NCI-H1105 treated with DMSO at 0.1 percent for 48 hours (cell line): ENCODE measurements around the gene TACR2.

Source experiments
- DNase-seq: peaks from one replicate; lab custom pipeline; 2025; lab: John Stamatoyannopoulos, UW

TACR2 gene

DNA sequence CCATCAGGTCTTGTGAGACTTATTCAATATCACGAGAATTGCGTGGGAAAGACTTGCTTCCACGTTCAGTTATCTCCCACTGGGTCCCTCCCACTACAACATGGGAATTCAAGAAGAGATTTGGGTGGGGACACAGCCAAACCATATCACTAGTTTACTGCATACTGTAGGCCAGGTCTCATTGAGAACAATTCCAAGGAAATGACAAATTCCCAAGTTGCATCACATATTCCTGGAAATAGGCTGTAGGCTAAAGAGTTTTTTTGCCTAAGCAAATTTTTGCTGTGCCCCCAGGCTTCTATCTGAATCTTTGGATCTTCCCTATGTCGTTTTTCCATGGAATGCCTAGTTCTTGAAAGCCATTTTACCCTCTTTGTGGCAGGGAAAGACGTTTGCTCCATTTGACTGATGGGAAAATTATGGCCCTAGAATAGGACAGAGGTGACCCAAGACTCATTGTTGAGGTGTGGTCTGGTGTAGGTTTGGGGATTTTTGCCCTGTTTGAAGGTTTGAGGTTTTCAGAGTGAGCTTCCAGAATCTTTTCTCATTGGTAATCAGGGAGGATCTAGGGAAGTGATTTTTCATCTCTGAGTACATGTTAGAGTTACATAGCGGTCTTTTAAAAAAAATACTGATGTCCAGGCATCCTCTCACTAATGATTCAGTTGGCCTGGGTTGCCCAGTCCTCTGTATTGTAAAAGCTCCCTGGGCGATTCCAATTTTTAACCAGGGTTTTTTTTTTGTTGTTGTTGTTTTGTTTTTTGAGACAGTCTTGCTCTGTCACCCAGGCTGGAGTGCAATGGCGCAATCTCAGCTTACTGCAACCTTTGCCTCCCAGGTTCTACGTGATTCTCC is 44.4 kb downstream of the TACR2 start:
- no peak for DNase-seq

DNA sequence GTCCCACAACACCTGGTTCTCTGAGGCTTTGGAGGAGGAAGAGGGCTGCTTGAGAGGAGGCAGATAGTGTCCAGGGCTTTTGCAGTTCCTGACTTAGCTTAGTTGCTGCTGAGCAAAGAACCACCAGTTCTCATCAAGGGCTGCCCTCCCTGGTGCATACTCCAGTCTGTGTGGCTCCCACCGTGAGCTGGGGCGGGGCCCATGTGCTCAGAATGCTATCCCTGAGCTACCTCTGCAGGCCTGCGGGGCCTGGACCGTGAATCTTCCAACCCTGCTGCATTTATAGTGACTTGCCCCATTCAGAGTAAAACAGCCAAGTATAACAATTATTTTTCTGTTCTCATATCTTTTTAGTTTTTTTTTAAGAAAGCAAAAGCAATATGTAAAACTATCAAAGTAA is 49.2 kb downstream of the TACR2 start:
- DNase-seq = no peak

DNA sequence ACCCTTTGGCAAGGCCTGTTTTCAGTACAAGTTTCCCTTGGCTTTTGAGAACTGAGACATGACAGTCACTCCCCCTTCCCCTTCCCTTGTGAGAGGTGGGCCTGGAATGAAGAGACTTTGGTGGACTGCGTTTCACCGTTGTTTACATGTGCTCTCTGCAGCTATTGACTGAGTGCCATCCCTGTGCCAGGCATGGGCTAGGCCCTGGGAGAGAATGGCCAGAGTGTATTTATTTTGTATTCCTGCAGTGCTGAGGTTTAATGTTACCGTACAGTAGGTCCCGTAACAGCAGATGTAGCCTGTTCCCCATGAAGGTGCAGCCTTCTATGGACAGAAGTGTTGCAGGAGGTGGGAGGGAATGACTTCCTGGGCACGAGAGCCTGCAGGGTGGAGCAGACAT is 50.0 kb downstream of the TACR2 start:
- no peak for DNase-seq

DNA sequence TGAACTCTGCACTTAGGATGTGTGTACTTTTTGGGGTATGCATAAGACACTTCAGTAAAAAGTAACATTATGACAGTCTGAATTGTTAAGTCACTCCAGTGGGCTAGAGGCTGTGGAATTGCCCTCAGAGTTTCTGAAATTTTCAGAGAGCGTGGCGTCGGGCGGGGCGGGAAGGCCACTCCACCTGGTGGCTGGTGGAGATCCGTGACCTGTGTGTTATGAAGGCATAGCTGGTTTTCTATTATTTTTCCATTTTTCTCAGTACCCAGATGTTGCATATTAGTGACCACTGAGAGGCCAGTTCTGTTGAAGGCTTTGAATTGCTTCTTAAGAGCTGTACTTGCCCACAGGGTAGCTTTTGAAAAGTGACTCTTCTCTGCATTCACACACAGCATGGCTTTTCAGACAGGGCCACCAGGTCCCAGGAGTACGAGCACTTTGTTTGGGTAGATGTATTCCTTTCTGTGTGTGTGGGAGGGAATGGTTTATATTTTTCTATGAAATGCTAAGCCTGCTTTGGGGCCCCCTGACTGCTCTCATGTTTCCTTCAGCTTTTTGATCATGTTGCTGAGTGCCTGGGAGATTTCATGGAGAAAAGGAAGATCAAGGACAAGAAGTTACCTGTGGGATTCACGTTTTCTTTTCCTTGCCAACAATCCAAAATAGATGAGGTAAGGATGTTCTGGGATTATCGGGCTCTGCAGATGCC is 52.3 kb downstream of the TACR2 start:
- DNase-seq = no peak

DNA sequence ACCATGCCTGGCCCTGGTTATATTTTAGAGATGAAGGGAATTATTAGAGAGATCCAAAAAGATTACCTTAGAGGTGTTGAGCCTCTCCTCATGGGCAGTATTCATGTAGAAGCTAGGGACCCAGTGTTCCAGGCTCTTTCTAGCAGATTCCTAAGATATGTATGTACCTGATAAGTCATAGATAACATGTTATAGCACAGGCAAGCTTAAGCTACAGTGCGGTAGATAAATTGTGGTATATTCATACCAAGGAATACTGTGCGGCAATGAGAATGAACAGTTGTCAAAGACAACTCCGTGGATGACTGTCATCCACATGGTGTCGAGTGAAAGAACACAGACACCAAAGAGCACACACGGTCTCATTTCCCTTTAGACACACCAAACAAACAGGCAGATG is 53.1 kb downstream of the TACR2 start:
- no peak for DNase-seq

DNA sequence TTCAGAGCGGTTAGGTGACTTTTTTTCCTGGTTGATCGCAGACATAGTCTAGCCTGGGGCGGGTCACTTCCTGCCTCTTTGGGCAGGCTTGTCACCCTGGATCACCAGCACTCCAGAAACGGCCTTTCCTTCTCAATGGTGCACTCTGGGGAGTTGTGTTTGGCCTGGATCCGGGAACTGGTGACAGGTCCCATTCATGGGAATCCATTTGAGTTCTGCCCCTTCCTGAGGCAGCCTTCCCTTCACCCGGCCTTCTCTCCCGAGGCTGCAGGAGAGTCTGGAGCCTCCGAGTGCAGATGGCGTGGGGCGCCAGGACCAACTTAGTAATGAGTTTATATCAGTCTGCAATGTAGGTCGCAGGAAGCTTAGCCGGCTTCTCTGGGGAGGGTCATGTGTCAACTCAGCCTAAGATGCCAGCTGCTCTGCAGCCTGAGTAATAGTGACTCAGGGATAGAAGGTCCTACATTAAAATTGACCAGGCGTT is 54.2 kb downstream of the TACR2 start:
- DNase-seq = no peak

DNA sequence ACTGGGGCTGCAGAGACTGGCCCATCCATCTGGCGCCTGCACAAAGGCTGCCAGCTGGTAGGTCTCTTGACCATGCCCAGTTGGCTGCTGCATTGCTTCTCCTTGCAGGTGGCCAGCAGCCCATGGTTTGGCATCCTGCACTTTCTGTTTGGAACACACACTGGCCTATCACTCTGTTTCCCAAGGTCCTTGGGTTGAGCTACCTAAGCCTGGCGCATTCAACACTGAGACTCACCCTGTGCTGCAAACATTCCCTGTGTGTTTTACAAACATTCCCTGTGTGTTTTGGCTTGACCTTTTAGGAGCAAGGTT is 55.5 kb downstream of the TACR2 start:
- DNase-seq = no peak

DNA sequence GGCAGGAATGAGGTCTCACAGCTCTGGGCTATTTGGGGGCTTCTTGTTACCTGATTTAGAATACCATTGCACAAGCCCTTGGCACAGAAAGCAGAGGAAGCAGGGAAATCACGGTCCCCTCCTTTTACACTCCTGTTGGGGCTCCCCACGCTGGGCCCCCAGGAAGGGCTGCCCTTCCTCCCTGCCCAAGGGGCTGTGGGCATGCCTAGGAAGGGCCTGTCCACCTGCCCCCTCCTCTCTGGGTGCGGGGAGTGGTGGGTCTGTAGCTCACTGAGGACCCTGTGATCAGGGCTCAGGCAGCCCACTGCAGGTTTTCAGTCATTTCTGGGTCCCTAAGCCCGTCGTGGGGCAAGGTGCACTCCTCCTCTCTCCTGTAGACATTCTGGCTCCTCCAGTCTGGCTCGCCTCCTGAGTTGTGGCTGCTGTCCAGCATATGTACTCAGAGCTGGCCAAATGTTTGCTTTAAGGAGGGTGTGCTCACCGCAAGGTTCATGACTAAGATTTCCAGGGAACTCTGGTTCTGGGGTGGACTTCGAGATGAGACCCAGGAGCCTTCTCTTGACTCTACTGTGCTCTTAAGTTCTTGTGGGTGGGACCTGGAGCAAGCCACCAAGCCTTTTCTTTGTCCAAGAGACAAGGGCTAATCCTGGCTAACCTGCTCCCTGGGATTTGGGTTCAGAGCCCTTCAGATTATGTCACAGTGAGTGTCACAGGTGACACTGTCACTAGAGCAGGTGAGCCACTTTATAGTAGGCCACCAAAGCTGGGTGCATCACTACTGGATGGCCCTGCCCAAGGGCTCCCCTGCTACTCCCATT is 56.0 kb downstream of the TACR2 start:
- no peak for DNase-seq

DNA sequence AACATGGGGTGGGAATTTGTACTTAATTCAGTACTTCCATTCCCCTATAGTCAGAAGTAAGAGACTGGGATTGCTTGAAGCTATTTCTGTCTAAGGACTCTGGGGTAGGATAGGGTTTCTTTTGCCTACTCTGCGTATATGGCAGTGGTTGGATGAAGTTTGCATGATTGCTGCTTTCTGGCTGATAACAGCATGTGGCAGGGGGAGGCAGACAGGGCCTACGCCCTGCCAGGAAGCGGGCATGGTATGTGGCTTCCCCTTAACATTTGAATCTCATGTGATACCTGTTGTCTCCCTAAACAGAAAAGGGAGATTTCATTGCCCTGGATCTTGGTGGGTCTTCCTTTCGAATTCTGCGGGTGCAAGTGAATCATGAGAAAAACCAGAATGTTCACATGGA is 57.1 kb downstream of the TACR2 start:
- no peak for DNase-seq

DNA sequence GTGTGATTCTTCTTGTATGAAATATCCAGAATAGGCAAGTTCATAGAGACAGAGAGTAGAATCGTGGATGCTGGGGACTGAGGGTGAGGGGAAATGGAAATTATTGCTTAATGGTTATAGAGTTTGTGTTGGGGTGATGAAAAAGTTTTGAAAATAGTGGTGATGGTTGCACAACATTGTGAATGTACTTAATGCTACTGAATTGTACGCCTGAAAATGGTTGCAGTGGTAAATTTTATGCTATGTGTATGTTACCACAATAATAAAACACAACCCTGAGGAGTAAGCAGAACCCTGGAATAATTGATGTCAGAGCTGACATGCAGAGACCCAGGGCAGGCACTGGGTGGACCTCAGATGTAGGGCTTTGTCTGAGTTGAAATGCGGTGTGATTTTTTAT is 57.6 kb downstream of the TACR2 start:
- no peak for DNase-seq

DNA sequence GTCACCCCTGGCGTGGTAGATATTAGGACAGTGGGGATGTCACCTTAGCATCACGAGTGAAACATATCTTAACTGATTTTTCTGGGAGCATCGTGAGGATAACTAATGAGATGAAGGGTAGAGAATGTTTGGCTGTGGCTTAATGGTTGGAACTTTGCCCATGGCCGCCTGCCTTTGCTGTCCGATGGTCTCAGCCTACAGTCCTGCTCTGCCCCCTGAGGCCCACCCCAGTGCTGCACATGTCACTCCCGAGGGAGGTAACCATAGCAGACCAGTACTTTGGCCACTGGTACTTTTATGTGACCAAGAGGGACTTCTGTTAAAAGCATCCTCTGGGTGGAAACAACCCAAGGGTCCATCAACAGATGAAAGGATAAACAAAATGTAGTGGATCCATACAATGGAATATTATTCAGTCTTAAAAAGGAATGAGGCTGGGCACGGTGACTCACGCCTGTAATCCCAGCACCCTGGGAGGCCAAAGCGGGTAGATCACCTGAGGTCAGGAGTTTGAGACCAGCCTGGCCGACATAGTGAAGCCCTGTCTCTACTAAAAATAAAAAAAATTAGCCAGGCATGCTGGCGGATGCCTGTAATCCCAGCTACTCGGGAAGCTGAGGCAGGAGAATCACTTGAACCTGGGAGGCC is 58.4 kb downstream of the TACR2 start:
- DNase-seq = no peak

DNA sequence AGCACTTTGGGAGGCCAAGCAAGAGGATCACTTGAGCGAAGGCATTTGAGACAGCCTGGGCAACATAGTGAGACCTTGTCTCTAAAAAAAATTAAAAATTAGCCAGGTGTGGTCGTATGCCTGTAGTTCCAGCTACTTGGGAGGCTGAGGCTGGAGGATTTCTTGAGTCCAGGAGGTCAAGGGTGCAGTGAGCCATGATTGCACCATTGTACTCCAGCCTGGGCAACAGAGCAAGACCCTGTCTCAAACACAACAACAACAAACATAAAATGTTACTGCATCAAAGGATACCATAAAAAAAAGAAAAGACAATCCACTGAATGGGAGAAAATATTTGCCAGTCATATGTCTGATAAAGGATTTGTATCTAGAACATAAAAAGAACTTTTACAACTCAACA is 60.5 kb downstream of the TACR2 start:
- DNase-seq = no peak

DNA sequence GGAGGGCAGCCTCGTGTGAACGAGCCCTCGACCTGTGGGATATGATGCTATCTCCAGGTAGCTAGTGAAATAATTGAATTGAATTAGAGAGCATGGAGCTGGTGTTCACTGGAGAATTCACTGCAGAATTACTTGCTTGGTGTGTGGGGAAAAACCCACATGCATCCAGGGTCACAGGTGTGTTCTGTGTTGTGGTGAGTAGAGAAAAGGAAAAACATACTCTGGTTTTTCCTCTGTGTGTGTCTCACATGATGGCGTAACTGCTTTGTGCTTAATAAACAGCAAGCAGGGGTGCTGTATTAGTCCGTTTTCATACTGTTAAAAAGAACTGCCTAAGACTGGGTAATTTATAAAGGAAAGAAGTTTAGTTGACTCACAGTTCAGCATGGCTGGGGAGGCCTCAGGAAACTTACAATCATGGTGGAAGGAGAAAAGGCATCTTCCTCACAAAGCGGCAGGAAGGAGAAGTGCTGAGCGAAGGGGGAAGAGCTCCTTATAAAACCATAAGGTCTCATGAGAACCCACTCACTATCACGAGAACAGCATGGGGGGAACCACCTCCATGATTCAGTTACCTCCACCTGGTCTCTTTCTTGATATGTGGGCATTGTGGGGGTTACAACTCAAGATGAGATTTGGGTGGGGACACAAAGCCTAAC is 62.6 kb downstream of the TACR2 start:
- no peak for DNase-seq
